ENCODE results near the gene IGSF5. TPM values are rescaled to one million over a fixed set of nuclear protein-coding genes. Genes with fewer than 3 reads are reported as not detected.

IGSF5 gene
- total RNA-seq = 0.25 TPM in 1 of 2 replicates, not detected in the other

GRCh38 chr21:39744883-39745282 is at the start of gene IGSF5:
TSS of gene IGSF5 (plus strand) at chr21:39745183. CDS start at chr21:39745510, 327 bp downstream.

Other genes starting within 250 kb of the IGSF5 start
- gene B3GALT5, start 132.2 kb upstream of the IGSF5 start, total RNA-seq = 0.33 and 1.1 TPM in 2 replicates
- gene PCP4, start 122.3 kb downstream of the IGSF5 start, total RNA-seq = not detected in 2 replicates

All from uterine smooth muscle cell (primary cell).